SIG-M5 (cell line): Measurements from ENCODE around the gene C12orf57.

Experiments used
- DNase-seq: peaks from one replicate; lab custom pipeline; 2025; lab: John Stamatoyannopoulos, UW

C12orf57 gene

DNA sequence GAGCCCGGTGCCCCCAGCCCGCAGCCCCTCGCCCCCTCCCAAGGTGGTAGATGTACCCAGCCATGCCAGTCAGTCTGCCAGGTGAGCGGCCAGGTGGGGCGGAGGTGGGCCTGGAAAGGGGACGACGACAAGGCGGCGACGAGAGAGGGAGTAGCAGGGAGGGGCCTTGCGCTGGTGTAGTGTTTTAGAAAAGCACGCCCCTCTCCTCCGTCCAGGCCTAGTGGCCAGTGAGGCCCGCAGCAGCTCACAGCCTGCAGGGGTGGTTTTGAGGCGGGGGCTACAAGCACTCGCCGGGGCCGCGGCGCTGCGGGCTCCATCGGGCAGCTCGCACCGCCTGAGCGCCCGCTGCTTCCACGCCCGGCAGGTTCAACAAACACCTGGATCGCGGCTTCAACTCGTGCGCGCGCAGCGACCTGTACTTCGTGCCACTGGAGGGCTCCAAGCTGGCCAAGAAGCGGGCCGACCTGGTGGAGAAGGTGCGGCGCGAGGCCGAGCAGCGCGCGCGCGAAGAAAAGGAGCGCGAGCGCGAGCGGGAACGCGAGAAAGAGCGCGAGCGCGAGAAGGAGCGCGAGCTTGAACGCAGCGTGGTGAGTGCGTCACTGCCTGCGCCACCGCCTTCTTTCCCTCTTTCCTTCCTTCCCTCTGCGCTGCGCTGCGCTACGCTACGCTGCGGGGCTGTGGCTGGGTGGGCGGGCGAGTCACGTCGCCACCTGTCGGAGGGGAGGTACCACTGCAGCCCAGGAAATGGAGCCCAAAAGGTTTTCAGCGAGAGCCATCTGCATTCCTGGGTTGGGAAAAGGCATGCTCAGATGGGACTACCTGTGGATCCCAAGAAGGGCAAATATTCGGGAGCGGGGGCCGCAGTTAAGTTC is 6.1 kb upstream of the C12orf57 start:
- DNase-seq, result peak; percentile 65

GRCh38 chr12:6938353-6939190 is 5.2 kb upstream of the C12orf57 start:
- DNase-seq, result no peak

DNA sequence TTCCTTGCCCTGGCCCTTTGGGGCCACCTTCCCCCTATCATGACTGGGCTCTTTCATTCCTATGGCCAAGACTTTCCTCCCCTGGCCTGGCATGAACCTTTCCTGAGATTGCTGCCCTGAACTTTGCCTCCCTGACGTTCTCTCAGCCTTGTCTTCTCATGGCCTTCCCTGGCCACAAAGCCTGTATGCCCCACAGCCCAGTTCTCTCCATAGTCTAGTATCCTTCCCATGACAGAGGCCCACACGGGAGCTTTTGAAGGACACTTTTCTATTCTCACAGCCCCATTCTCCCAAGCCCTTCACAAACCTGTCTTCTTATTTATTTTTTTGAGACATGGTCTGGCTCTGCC is 4.7 kb upstream of the C12orf57 start:
- DNase-seq, result no peak

- DNase-seq, result no peak
Measured at GRCh38 chr12:6941267-6941666, 2.6 kb upstream of the C12orf57 start.

GRCh38 chr12:6941782-6942181 is 2.0 kb upstream of the C12orf57 start:
- DNase-seq, result no peak

DNA sequence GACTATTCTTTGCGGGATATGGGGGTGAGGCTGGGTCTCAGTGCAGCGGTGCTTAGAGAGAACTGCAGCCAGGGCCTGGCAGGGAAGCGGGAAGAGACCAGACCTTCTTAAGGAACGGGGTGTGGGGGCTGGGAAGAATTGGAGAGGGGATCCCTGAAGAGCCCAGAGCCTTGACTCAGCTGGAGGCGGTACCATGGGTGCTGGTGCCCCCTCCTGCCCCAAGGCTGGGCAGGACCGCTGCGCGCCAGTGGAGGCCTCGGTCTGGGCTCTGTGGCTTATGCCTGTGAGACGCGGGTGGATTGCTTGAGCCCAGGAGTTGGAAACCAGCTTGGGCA is 1.5 kb upstream of the C12orf57 start:
- no peak for DNase-seq

- DNase-seq, result peak; percentile 91
Measured at GRCh38 chr12:6943389-6943721, 467 bp upstream of the C12orf57 start.

DNA sequence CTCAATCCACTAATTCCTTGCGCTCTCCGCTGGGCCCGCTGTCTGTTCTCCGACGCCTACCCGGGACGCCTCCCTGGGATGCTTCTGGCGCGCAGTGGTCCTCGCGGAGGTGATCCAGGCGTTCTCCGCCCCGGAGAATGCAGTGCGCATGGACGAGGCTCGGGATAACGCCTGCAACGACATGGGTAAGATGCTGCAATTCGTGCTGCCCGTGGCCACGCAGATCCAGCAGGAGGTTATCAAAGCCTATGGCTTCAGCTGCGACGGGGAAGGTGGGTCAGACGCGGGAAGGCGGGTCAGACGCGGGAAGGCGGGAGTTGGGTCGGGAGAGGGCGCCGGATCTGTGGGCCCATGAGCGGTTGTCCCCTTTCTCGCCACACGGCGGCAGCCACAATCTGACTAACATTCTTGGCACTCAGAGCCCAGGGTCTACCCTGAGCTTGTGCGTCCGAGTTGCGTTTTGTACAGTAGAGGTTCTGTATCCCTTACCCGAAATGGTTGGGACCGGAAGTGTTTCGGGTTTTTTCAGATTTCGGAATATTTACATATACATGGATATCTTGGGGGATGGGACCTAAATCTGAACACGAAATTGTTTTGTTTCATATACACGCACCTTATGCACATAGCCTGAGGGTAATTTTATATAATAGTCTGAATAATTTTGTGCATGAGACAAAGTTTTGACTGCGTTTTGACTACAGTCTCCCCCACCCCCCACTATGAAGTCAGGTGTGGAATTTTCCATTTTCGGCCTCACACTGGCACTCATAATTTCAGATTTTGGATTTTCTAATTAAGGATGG is 762 bp downstream of the C12orf57 start:
- DNase-seq, result peak; percentile 63

DNA sequence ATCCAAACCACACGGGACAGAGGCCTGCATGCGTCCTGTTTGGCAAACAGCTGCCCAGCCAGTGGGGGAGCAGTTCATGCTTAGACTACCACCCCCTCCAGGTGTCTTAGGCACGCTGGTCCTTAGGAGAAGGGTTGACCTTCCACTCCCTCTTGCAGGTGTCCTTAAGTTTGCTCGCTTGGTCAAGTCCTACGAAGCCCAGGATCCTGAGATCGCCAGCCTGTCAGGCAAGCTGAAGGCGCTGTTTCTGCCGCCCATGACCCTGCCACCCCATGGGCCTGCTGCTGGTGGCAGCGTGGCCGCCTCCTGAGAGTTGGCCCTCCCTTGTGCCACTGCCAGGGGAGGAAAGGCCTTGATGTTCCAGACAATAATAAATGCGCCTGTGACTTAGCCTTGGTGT is 1.8 kb downstream of the C12orf57 start:
- no peak for DNase-seq

DNA sequence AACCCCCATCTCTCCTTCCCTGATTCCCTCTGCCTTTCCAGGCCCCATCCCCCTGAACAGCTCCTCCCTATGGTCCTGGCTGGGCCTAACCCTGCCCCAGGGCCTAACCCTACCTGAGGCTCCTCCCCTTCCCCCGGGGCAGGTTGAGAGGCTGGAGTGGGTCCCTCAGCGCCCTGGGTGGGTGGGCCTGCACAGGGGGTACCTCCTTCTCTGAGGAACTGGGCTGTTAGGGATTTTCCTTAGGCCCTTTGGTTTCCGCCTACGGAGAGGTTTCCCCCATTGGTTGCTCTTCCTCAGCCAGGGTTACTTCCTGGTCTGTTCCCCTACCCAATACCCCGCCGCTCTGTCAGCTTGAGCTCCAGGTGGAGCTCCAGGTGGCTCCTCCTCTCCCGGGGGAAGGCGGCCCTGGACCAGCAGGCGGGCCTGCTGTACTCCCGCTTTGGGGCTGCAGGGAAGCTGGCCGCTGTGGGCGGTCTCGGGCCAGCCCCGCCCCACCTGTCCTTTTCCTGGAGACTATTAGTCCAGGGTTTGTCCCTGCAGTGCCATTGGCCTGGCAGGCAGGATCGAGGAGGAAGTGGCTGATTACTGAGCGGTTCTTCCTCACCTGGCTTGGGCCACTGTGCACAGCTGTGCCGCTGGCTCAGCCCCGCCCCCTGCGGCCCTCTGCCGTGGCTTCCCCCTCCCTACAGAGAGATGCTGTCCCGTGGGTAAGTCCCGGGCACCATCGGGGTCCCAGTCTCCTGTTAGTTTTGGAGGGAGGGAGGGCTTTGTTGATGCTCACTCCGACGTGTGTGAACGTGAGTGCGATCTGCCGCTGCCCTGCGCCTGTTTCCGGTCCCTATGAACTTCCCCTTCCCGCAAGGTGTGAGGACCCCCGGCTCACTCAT is 2.5 kb downstream of the C12orf57 start:
- DNase-seq, result no peak

DNA sequence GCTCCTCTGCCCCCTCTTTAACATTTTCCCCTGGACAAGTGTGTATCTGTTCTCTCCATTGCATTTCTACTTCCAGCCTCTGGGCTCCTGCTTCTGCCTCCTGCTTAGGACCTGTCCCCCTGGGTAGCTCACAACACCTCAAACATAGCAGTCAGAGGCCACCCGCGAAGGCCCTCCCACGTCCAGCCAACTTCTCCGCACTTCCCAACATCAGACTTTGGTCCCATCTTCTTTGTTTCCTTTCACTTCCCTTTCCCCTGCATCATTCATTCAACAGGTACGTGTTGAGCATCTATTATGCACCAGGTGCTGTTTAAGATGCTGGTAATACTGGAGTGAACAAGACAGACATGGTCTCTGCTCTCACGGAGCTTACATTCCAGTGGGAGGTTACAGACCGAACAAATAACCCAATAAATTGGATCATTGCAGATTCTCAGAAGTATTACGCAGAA is 3.1 kb downstream of the C12orf57 start:
- DNase-seq, result no peak

DNA sequence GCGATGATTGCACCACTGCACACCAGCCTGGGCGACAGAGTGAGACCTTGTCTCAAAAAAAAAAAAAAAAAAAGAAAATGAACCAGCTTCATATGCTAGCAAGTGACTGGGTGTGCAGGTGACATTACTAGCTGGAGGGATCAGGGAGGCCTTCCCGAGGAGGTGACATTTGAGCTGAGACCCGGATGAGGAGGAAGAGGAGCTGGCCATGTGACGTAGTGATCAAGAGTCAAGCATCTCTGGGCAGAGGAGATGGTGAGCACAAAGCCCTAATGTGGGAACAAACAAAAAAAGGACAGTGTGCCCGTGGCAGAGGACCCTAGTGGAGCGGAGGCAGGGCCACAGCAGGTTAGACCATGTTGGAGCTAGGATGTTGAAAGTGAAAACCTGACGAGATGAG is 3.8 kb downstream of the C12orf57 start:
- no peak for DNase-seq

DNA sequence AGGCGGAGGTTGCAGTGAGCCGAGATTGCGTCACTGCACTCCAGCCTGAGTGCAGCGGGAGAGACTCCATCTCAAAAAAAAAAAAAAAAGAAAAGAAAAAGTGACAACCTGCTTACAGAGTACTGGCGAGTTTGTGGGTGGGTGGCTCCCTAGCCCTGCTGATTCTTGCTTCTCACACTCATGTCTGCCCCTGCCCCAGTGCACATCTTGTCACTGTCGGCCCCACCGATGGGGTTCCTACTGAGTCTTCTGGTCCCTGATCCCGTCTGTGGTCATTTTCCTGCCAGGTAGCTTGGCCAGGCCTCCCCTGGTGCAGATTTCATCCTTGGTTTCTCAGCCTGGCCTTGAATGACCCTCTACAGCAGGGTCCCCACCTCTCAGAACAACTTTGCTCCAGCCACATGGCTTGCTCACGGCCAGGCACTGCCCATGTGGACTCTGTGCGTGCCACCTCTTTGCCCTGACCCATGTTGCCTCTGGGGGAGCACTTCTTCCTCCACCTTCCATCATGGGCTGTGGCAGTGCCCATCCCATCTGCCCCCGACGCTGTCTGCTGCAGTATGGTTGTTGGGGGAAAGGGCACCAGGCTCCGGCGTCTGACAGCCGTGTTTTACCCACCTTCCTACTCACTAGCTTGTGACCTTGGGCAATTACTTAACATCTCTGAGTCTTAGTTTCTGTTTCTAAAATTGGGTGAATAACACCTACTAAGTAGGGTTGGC is 5.2 kb downstream of the C12orf57 start:
- no peak for DNase-seq

DNA sequence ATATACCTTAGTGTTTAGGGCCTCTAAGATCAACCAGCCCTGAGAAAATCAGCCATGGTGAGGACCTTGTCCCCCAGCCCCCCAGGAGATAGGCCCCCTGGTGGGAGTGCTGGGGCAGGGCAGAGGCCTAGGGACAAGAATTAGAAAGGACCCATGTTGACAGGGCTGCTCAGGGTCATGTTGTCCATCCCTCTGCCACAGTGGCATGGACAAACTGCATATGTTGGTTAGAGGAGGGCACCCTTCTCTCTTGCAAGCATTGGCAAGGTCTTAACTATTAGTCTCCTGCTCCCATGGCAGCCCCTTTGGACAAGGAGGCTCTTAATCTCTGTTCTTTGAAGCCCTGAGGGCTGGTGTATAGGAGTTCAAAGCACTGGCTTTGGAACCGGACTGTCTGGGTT is 6.6 kb downstream of the C12orf57 start:
- DNase-seq, result no peak

- DNase-seq, result peak; percentile 82
Measured at GRCh38 chr12:6950811-6951540, 7.2 kb downstream of the C12orf57 start, which contains the start of gene PTPN6. TSS of gene PTPN6 (plus strand) at chr12:6951356. CDS start at chr12:6951513, 157 bp downstream.

DNA sequence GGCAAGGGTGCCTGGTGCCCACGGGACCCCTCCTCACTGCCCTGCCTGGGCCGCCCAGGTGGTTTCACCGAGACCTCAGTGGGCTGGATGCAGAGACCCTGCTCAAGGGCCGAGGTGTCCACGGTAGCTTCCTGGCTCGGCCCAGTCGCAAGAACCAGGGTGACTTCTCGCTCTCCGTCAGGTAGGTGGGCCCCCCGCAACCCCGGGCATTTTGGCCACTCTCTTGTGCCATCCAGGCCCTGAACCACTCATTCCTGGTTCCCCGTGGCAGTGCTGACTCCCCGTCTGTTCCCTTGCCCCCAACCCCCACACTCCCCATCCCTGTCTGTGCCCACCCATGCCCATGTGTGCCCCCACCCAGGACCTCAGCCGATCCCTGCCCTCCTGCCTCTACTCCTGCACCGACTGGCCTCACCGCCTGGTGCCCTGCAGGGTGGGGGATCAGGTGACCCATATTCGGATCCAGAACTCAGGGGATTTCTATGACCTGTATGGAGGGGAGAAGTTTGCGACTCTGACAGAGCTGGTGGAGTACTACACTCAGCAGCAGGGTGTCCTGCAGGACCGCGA is 7.8 kb downstream of the C12orf57 start:
- DNase-seq, result no peak

DNA sequence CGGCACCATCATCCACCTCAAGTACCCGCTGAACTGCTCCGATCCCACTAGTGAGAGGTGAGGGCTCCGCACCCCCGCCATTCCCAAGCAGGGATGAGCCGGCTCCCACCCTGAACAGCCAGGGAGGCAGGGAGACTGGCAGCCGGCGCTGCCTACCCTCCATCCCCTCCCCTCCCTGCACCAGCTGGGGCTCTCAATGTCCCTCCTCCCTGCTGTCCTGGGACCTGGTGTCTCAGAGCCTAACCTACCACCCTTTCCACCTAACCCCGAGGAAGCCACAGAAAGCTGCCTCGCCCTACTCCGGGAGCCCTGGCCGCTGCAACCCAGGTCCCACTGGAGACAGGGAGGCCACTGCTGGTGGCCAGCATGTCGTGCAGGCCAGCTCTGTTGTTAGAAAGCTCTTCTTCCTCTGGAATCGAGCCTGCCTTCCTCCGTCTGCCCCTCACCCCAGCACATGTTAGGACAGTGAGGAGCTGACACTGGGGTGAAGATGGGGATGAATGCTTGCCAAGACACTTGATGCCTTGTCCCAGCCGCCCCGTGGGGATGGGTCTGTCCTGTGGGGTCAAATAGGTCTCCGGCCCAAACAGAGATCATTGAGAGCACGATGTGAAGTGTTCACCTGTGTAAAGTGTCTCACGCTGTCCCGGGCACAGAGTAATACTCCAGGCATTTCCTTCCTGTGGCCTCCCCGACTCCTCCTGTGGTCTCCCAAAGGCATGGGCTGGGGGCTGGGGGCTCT is 8.5 kb downstream of the C12orf57 start:
- no peak for DNase-seq

GRCh38 chr12:6952863-6953441 is 9.1 kb downstream of the C12orf57 start:
- no peak for DNase-seq
